SK-N-SH (cell line): Measurements from ENCODE around the gene MAPK10. TPM values are rescaled to one million over a fixed set of nuclear protein-coding genes. Genes with fewer than 3 reads are reported as not detected.

Source experiments
- CTCF ChIA-PET: fragments of 300-600, 350-600 bp; formaldehyde crosslinking; extraction: SDS; loops from one replicate; lab custom pipeline; 2021; lab: Yijun Ruan, JAX
- POLR2A ChIA-PET: fragments of 350-600 bp; sonication (Branson Sonifier 250); formaldehyde crosslinking; extraction: SDS; loops from one replicate; lab custom pipeline; 2020; ENCODE audit warnings: antibody characterized with exemption, inconsistent platforms; lab: Yijun Ruan, JAX
- DNase-seq: peaks from one replicate; pipeline ENCODE4 v3.0.0; 2012
- H2AFZ ChIP-seq: fragments of 200-600 bp; sonication (generic); 2 replicates; pipeline ENCODE4 v1.8.1; 2016; ENCODE audit warnings: antibody characterized with exemption, mild to moderate bottlenecking, low read depth
- H3F3A ChIP-seq: fragments of 200-600 bp; sonication (generic); replicated peaks from 2 replicates; pipeline ENCODE3; 2016; ENCODE audit warnings: antibody characterized with exemption, mild to moderate bottlenecking; ENCODE audit not compliant: insufficient read depth
- H3K27ac ChIP-seq, 2 experiments: fragments of 200-500 bp in 1 of 2; fragments of 200-600 bp in 1 of 2; sonication (Bioruptor generic) in 1 of 2; sonication (generic), shearing (Covaris generic) in 1 of 2; 2 replicates each; pipeline versions ENCODE4 v1.5.1 to v1.6.1; 2014 to 2016; ENCODE audit warnings: low read depth in 2 of 2, inconsistent platforms in 1 of 2, low read length in 1 of 2, mild to moderate bottlenecking in 1 of 2, mixed read lengths in 1 of 2
- H3K27me3 ChIP-seq: fragments of 200-600 bp; sonication (generic), shearing (Covaris generic); 2 replicates; pipeline ENCODE4 v1.6.1; 2016; ENCODE audit warnings: mixed run types; ENCODE audit not compliant: insufficient read depth
- H3K36me3 ChIP-seq, 2 experiments: fragments of 200-500 bp in 1 of 2; fragments of 200-600 bp in 1 of 2; sonication (Bioruptor generic) in 1 of 2; sonication (generic) in 1 of 2; replicated peaks in 1 of 2; 2 replicates each; pipeline versions ENCODE3 to v1.5.1; 2014 to 2016; ENCODE audit warnings: low read length in 1 of 2, mild to moderate bottlenecking in 1 of 2; ENCODE audit not compliant: insufficient read depth in 2 of 2, control insufficient read depth in 1 of 2
- H3K4me1 ChIP-seq, 2 experiments: fragments of 200-500 bp in 1 of 2; fragments of 200-600 bp in 1 of 2; sonication (Bioruptor generic) in 1 of 2; sonication (generic), shearing (Covaris generic) in 1 of 2; 2 replicates each; pipeline versions ENCODE4 v1.5.1 to v1.6.1; 2014 to 2016; ENCODE audit warnings: low read depth in 1 of 2, low read length in 1 of 2, mixed run types in 1 of 2; ENCODE audit not compliant: insufficient read depth in 2 of 2, control insufficient read depth in 1 of 2
- H3K4me2 ChIP-seq: fragments of 200-600 bp; sonication (generic), shearing (Covaris generic); 2 replicates; pipeline ENCODE4 v1.6.1; 2017; ENCODE audit warnings: mixed run types
- H3K4me3 ChIP-seq, 2 experiments: fragments of 200-500 bp in 1 of 2; fragments of 200-600 bp in 1 of 2; sonication (Bioruptor generic) in 1 of 2; sonication (generic), shearing (Covaris generic) in 1 of 2; 2 replicates each; pipeline versions ENCODE4 v1.5.1 to v1.8.1; 2014 to 2016; ENCODE audit warnings: low read depth in 2 of 2, inconsistent platforms in 1 of 2, low read length in 1 of 2, mild to moderate bottlenecking in 1 of 2, mixed read lengths in 1 of 2, moderate library complexity in 1 of 2
- H3K79me2 ChIP-seq: fragments of 200-600 bp; sonication (generic); 2 replicates; pipeline ENCODE4 v1.8.1; 2017; ENCODE audit warnings: mild to moderate bottlenecking; ENCODE audit not compliant: insufficient read depth
- H3K9ac ChIP-seq: fragments of 200-600 bp; sonication (generic); 2 replicates; pipeline ENCODE4 v1.6.1; 2017; ENCODE audit warnings: mixed run types
- H3K9me2 ChIP-seq: fragments of 200-600 bp; sonication (generic); 2 replicates; pipeline ENCODE4 v1.6.1; 2017; ENCODE audit warnings: mixed run types
- H3K9me3 ChIP-seq: fragments of 200-600 bp; sonication (generic); 2 replicates; pipeline ENCODE4 v1.6.1; 2017; ENCODE audit warnings: mixed run types, mild to moderate bottlenecking, moderate library complexity
- H4K20me1 ChIP-seq: fragments of 200-600 bp; sonication (generic); 2 replicates; pipeline ENCODE4 v1.6.1; 2017; ENCODE audit warnings: mild to moderate bottlenecking, mixed run types; ENCODE audit not compliant: insufficient read depth
- CHD2 ChIP-seq: fragments of 150-350 bp; IDR thresholded peaks from 2 replicates; pipeline ENCODE4 v1.6.1; 2018; ENCODE audit warnings: low read length; ENCODE audit not compliant: partially characterized antibody
- EP300 ChIP-seq, 2 experiments: IDR thresholded peaks; 2 replicates each; pipeline versions ENCODE4 v1.4.0 to v1.6.1; 2012; ENCODE audit warnings: borderline replicate concordance in 1 of 2, low read depth in 1 of 2, low read length in 1 of 2
- FOXJ3 ChIP-seq: sonication (generic); formaldehyde crosslinking; IDR thresholded peaks from 2 replicates; pipeline ENCODE4 v1.5.1; 2020; ENCODE audit warnings: mild to moderate bottlenecking, missing genetic modification reagents
- FOXM1 ChIP-seq: IDR thresholded peaks from 2 replicates; pipeline ENCODE4 v1.4.0; 2012; ENCODE audit warnings: low read depth, mild to moderate bottlenecking
- GATA2 ChIP-seq: sonication (generic); formaldehyde crosslinking; IDR thresholded peaks from 2 replicates; pipeline ENCODE4 v1.5.0; 2020; ENCODE audit warnings: mild to moderate bottlenecking, missing genetic modification reagents
- JUND ChIP-seq: IDR thresholded peaks from 2 replicates; pipeline ENCODE4 v1.4.0; 2012
- MXI1 ChIP-seq: IDR thresholded peaks from 2 replicates; pipeline ENCODE4 v1.6.1; 2012; ENCODE audit warnings: mild to moderate bottlenecking, low read depth, low read length, improper control_type of control experiment
- POLR2AphosphoS5 ChIP-seq: IDR thresholded peaks from 2 replicates; pipeline ENCODE4 v1.6.1; 2012; ENCODE audit warnings: low read depth, low read length
- RCOR1 ChIP-seq: fragments of 150-350 bp; IDR thresholded peaks from 2 replicates; pipeline ENCODE4 v1.6.1; 2017; ENCODE audit warnings: antibody characterized with exemption, low read length
- SMC3 ChIP-seq: IDR thresholded peaks from 2 replicates; pipeline ENCODE4 v1.6.1; 2012; ENCODE audit warnings: low read depth, low read length, improper control_type of control experiment
- TCF12 ChIP-seq: IDR thresholded peaks from 2 replicates; pipeline ENCODE4 v1.4.0; 2012
- TEAD4 ChIP-seq: IDR thresholded peaks from 2 replicates; pipeline ENCODE4 v1.4.0; 2012; ENCODE audit warnings: mild to moderate bottlenecking, borderline replicate concordance; ENCODE audit not compliant: insufficient read depth
- WGBS: methylation state at CpG from one replicate; pipeline ENCODE4 v1.1.6; 2017; ENCODE audit warnings: low lambda C conversion rate; 5-methylcytosine and 5-hydroxymethylcytosine counted together
- polyA plus RNA-seq, 3 experiments: library from polyadenylated mRNA; depleted of rRNA; stranded (reverse); fragments of >200 nt; gene quantifications; 2 replicates each; pipeline ENCODE4 v1.2.3, GENCODE V29; 2012
- TF ChIP-seq, protein P1 (sequence below): IDR thresholded peaks from 2 replicates; pipeline ENCODE4 v1.4.0; 2012; ENCODE audit warnings: low read depth, borderline replicate concordance

MAPK10 gene
- polyA plus RNA-seq, 1 of the 3 experiments (the other 2 are of a cell fraction) = 8.1 TPM

DNA sequence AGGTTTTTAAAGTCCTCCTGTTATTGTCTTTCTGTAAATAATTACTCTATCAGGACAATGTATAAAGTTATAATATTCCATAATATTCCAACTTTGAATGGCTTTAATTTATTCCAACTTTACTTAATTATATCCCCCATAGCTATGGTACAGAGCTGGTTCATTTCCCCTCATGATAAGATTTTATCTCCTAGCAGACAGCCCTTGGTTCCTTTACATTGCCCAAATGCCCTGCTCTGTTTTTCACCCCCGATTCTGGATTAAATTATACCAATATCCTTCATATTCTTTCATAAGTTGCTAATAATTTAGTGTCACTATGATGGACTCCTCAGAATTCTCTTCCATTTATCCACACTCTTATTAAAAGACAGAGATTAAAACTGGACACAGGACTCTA, 340.5 kb downstream of the MAPK10 start:
- Histone ChIP-seq H3F3A (no peaks in the 10 kb centered on the region), H3K27me3 (no peaks in the 10 kb centered on the region), H3K36me3 (no peaks in the 10 kb centered on the region), H3K9me2 (no peaks in the 10 kb centered on the region), H3K79me2 (no peaks in the 10 kb centered on the region), H3K27ac (peak overlapping the region in 1 of 2 experiments; percentile 64; a peak in 1 of 4 replicates), H4K20me1 (no peaks in the 10 kb centered on the region), H3K9ac (no peak overlapping the region), H3K4me1 (peaks cover 0 to 2% of the 10 kb centered on the region in 2 experiments; a peak in 3 of 4 replicates), H3K9me3 (no peaks in the 10 kb centered on the region), H3K4me3 (no peak overlapping the region), H2AFZ (no peak overlapping the region), H3K4me2 (no peak overlapping the region)
- 10% methylated on average over 1 of the region's 1 CpG for WGBS
- ChIA-PET CTCF (interaction anchor here (0.6 to 1.7 kb wide), 6 partner anchors 13 to 223 kb away, joined by 3 to 7 read pairs (median 4); no protein-coding TSS in a partner anchor), POLR2A (no interaction called here)
- peak; percentile 81 for DNase-seq
- TF ChIP-seq RCOR1 (peak; percentile 99), TCF12 (peak; percentile 67), FOXJ3 (CRISPR knock-in tag) (0 out of 2 replicates have a peak, but pooled peaks have one; percentile 42), CHD2 (peak; percentile 92), MXI1 (peak; percentile 17; the same call in 1 of the 2 replicates), SMC3 (no peak), EP300 (IDR thresholded peaks at IDR 0.05; ENCODE audit: borderline replicate concordance in 1 of 2, low read depth in 1 of 2, low read length in 1 of 2) (peak in 1 of 2 experiments; percentile 98; a peak in 2 of 4 replicates), JUND (no peak), POLR2AphosphoS5 (peak; percentile 60; the same call in 1 of the 2 replicates), GATA2 (CRISPR knock-in tag) (peak; percentile 94), TEAD4 (peak; percentile 48; the same call in 1 of the 2 replicates)
- TF ChIP-seq, protein P1, sequence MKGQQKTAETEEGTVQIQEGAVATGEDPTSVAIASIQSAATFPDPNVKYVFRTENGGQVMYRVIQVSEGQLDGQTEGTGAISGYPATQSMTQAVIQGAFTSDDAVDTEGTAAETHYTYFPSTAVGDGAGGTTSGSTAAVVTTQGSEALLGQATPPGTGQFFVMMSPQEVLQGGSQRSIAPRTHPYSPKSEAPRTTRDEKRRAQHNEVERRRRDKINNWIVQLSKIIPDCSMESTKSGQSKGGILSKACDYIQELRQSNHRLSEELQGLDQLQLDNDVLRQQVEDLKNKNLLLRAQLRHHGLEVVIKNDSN = no peak

DNA sequence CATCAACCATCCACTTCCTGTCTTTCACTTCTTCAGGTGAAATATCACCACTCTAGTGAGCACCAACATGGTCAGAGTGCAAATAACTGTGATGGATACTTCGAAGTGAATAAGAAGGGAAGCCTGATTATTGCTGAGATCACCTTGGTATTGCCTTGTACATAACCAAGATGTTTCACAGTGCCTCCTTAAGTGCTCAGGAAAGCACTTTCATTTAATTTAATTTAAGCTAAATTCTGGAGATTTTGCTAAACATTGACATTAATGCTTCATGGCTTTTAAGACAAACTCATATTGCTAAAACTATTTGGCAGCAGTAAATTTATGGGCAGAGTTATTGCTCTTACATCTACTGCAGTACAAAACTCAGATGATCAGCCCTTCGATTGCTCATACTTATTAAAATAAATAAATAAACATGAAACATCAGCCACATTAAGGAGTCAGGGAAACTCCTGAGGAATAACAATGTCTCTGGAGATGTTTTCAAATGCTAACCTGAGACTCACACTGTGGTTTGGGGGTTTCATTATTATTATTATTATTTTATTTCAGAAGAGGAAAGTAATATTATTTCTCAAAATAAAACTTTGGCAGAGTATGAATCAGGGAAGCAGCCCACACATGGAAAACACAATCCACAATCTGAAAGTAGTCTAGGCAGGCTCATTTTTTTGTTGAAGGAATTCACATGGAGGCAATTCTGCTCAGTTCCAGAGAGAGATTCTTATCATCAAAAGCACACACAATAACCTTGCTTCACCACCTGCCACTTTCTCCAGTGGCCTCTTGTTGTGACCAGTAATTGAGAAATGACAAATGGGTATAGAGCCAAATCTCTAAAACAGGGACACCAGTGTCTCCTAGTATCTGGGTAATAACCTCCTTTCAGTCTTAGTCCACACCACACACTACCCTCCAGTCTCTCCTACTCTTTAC, 344.2 kb downstream of the MAPK10 start:
- no peaks in the 10 kb centered on the region for H3K9me2 ChIP-seq
- no peaks in the 10 kb centered on the region for H4K20me1 ChIP-seq
- H3K79me2 ChIP-seq = no peaks in the 10 kb centered on the region
- H3F3A ChIP-seq = peaks cover 6% of the 10 kb centered on the region
- peaks cover 0 to 2% of the 10 kb centered on the region in 2 experiments; a peak in 3 of 4 replicates for H3K4me1 ChIP-seq
- H3K9ac ChIP-seq = no peak overlapping the region
- CTCF ChIA-PET = interaction anchor here (1.2 kb wide), 1 partner anchor 23 kb away, joined by 4 read pairs; no protein-coding TSS in a partner anchor
- no peaks in the 10 kb centered on the region for H3K36me3 ChIP-seq
- no peak overlapping the region for H3K4me3 ChIP-seq
- H3K27ac ChIP-seq = no peak overlapping the region
- H3K4me2 ChIP-seq = no peak overlapping the region
- WGBS = 77% methylated on average over 2 of the region's 2 CpGs
- H3K27me3 ChIP-seq = no peaks in the 10 kb centered on the region
- peak; percentile 25; the same call in 1 of the 2 replicates for TF ChIP-seq RCOR1
- TF ChIP-seq FOXM1 = no peak
- H2AFZ ChIP-seq = no peak overlapping the region
- no peaks in the 10 kb centered on the region for H3K9me3 ChIP-seq
- no peak for DNase-seq
- POLR2A ChIA-PET = no interaction called here
